Measurements from ENCODE around the gene ARHGEF4. TPM values are rescaled to one million over a fixed set of nuclear protein-coding genes. Genes with fewer than 3 reads are reported as not detected.
A peak's percentile ranks its signal among the peaks of the same experiment; 100 is the strongest.

The ARHGEF4 gene
- total and polyA plus RNA-seq, 2 experiments from 2014 or later, result 4.6 to 16.6 TPM

DNA sequence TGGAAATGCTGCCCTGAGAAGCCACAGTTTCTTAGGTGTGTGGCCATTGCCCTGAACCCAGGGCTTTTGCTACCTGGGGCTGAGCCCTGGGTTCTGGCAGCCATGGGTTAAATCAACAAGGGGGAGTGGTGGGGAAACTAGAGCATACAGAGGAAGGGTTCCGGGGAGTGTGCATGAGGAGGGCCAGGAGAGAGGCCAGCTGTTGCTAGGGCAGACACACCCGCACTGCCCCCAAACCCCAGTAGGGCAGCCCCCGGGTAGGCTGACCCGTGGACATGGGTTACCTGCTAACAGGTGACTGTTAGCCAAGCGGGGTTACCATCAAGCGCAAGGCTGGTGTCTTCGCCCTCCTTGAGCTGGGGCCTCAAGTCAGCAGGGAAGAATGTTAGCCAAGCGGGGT, 14.8 kb upstream of the ARHGEF4 start:
- peaks cover 25% of the 10 kb centered on the region for H3K4me1 Mint-ChIP-seq
- H3K27ac Mint-ChIP-seq, result 0 out of 2 replicates have a peak overlapping the region, but pooled peaks have one; percentile 50
- ATAC-seq, result no peak
- no peaks in the 10 kb centered on the region for H3K27me3 ChIP-seq (ENCODE audit: insufficient read depth)
- no peak overlapping the region for H3K4me2 ChIP-seq
- H3K27me3 Mint-ChIP-seq (ENCODE audit: insufficient read depth, low read depth, poor library complexity), result peaks cover 18% of the 10 kb centered on the region
- no peak overlapping the region for H2AFZ ChIP-seq
- peaks cover 14% of the 10 kb centered on the region; the same call in 1 of the 2 replicates for H3K4me1 ChIP-seq (ENCODE audit: insufficient read depth)
- H3K79me2 ChIP-seq (replicated peaks; ENCODE audit: insufficient read depth), result no peaks in the 10 kb centered on the region
- no peak overlapping the region for H3K4me3 Mint-ChIP-seq
- no peaks in the 10 kb centered on the region for H3K36me3 Mint-ChIP-seq (ENCODE audit: low read depth)
- TF ChIP-seq, protein P1, sequence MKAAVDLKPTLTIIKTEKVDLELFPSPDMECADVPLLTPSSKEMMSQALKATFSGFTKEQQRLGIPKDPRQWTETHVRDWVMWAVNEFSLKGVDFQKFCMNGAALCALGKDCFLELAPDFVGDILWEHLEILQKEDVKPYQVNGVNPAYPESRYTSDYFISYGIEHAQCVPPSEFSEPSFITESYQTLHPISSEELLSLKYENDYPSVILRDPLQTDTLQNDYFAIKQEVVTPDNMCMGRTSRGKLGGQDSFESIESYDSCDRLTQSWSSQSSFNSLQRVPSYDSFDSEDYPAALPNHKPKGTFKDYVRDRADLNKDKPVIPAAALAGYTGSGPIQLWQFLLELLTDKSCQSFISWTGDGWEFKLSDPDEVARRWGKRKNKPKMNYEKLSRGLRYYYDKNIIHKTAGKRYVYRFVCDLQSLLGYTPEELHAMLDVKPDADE (IDR thresholded peaks at IDR 0.05), result no peak
- TF ChIP-seq, protein P2, sequence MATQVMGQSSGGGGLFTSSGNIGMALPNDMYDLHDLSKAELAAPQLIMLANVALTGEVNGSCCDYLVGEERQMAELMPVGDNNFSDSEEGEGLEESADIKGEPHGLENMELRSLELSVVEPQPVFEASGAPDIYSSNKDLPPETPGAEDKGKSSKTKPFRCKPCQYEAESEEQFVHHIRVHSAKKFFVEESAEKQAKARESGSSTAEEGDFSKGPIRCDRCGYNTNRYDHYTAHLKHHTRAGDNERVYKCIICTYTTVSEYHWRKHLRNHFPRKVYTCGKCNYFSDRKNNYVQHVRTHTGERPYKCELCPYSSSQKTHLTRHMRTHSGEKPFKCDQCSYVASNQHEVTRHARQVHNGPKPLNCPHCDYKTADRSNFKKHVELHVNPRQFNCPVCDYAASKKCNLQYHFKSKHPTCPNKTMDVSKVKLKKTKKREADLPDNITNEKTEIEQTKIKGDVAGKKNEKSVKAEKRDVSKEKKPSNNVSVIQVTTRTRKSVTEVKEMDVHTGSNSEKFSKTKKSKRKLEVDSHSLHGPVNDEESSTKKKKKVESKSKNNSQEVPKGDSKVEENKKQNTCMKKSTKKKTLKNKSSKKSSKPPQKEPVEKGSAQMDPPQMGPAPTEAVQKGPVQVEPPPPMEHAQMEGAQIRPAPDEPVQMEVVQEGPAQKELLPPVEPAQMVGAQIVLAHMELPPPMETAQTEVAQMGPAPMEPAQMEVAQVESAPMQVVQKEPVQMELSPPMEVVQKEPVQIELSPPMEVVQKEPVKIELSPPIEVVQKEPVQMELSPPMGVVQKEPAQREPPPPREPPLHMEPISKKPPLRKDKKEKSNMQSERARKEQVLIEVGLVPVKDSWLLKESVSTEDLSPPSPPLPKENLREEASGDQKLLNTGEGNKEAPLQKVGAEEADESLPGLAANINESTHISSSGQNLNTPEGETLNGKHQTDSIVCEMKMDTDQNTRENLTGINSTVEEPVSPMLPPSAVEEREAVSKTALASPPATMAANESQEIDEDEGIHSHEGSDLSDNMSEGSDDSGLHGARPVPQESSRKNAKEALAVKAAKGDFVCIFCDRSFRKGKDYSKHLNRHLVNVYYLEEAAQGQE (IDR thresholded peaks at IDR 0.05; ENCODE audit: unreplicated experiment), result no peak
- TF ChIP-seq STAT1 (IDR thresholded peaks at IDR 0.05; ENCODE audit: unreplicated experiment) (no peak), NANOG (IDR thresholded peaks at IDR 0.05; ENCODE audit: borderline replicate concordance) (no peak), EZH2phosphoT487 (IDR thresholded peaks at IDR 0.05; ENCODE audit: unreplicated experiment) (no peak), ZNF114 (CRISPR knock-in tag; IDR thresholded peaks at IDR 0.05) (no peak), EZH2 (IDR thresholded peaks at IDR 0.05; ENCODE audit: low read depth, unreplicated experiment) (no peak), ZNF331 (CRISPR knock-in tag; IDR thresholded peaks at IDR 0.05; ENCODE audit: low read depth) (no peak), CREB1 (CRISPR knock-in tag; IDR thresholded peaks at IDR 0.05; ENCODE audit: low read depth) (no peak), POLR2AphosphoS5 (IDR thresholded peaks at IDR 0.05; ENCODE audit: low read depth) (no peak), JUNB (IDR thresholded peaks at IDR 0.05; ENCODE audit: unreplicated experiment) (no peak)
- TF ChIP-seq, protein P3, sequence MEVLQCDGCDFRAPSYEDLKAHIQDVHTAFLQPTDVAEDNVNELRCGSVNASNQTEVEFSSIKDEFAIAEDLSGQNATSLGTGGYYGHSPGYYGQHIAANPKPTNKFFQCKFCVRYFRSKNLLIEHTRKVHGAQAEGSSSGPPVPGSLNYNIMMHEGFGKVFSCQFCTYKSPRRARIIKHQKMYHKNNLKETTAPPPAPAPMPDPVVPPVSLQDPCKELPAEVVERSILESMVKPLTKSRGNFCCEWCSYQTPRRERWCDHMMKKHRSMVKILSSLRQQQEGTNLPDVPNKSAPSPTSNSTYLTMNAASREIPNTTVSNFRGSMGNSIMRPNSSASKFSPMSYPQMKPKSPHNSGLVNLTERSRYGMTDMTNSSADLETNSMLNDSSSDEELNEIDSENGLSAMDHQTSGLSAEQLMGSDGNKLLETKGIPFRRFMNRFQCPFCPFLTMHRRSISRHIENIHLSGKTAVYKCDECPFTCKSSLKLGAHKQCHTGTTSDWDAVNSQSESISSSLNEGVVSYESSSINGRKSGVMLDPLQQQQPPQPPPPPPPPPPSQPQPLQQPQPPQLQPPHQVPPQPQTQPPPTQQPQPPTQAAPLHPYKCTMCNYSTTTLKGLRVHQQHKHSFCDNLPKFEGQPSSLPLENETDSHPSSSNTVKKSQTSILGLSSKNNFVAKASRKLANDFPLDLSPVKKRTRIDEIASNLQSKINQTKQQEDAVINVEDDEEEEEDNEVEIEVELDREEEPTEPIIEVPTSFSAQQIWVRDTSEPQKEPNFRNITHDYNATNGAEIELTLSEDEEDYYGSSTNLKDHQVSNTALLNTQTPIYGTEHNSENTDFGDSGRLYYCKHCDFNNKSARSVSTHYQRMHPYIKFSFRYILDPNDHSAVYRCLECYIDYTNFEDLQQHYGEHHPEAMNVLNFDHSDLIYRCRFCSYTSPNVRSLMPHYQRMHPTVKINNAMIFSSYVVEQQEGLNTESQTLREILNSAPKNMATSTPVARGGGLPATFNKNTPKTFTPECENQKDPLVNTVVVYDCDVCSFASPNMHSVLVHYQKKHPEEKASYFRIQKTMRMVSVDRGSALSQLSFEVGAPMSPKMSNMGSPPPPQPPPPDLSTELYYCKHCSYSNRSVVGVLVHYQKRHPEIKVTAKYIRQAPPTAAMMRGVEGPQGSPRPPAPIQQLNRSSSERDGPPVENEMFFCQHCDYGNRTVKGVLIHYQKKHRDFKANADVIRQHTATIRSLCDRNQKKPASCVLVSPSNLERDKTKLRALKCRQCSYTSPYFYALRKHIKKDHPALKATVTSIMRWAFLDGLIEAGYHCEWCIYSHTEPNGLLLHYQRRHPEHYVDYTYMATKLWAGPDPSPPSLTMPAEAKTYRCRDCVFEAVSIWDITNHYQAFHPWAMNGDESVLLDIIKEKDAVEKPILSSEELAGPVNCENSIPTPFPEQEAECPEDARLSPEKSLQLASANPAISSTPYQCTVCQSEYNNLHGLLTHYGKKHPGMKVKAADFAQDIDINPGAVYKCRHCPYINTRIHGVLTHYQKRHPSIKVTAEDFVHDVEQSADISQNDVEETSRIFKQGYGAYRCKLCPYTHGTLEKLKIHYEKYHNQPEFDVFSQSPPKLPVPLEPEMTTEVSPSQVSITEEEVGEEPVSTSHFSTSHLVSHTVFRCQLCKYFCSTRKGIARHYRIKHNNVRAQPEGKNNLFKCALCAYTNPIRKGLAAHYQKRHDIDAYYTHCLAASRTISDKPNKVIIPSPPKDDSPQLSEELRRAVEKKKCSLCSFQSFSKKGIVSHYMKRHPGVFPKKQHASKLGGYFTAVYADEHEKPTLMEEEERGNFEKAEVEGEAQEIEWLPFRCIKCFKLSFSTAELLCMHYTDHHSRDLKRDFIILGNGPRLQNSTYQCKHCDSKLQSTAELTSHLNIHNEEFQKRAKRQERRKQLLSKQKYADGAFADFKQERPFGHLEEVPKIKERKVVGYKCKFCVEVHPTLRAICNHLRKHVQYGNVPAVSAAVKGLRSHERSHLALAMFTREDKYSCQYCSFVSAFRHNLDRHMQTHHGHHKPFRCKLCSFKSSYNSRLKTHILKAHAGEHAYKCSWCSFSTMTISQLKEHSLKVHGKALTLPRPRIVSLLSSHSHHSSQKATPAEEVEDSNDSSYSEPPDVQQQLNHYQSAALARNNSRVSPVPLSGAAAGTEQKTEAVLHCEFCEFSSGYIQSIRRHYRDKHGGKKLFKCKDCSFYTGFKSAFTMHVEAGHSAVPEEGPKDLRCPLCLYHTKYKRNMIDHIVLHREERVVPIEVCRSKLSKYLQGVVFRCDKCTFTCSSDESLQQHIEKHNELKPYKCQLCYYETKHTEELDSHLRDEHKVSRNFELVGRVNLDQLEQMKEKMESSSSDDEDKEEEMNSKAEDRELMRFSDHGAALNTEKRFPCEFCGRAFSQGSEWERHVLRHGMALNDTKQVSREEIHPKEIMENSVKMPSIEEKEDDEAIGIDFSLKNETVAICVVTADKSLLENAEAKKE (CRISPR knock-in tag; IDR thresholded peaks at IDR 0.05), result no peak
- TF ChIP-seq, protein P4, sequence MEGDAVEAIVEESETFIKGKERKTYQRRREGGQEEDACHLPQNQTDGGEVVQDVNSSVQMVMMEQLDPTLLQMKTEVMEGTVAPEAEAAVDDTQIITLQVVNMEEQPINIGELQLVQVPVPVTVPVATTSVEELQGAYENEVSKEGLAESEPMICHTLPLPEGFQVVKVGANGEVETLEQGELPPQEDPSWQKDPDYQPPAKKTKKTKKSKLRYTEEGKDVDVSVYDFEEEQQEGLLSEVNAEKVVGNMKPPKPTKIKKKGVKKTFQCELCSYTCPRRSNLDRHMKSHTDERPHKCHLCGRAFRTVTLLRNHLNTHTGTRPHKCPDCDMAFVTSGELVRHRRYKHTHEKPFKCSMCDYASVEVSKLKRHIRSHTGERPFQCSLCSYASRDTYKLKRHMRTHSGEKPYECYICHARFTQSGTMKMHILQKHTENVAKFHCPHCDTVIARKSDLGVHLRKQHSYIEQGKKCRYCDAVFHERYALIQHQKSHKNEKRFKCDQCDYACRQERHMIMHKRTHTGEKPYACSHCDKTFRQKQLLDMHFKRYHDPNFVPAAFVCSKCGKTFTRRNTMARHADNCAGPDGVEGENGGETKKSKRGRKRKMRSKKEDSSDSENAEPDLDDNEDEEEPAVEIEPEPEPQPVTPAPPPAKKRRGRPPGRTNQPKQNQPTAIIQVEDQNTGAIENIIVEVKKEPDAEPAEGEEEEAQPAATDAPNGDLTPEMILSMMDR (conservative IDR thresholded peaks at IDR 0.05; ENCODE audit: low read depth in 2 of 2), result no peak
- DNase-seq (ENCODE audit: low spot score), result no peak
- H3K9me3 Mint-ChIP-seq, result no peaks in the 10 kb centered on the region
- H3K27ac ChIP-seq (ENCODE audit: low read depth), result no peak overlapping the region
- no peaks in the 10 kb centered on the region for H3F3A ChIP-seq (replicated peaks; ENCODE audit: low read depth)
- H3K9me2 ChIP-seq (ENCODE audit: insufficient read depth), result no peaks in the 10 kb centered on the region
- H4K20me1 ChIP-seq (replicated peaks; ENCODE audit: insufficient read depth), result no peaks in the 10 kb centered on the region
- H3K36me3 ChIP-seq (ENCODE audit: insufficient read depth), result no peaks in the 10 kb centered on the region
- H3K4me3 ChIP-seq, result no peak overlapping the region

All from GM23338 (cell line).